T1000 (cell line): ENCODE measurements around the gene IFITM1.
"Not testable (repeated sequence)": the region's sequence is repeated elsewhere in the genome, so short reads cannot be mapped to it uniquely, and the experiment has no call there.

Experiments
- DNase-seq: peaks from one replicate; lab custom pipeline; 2025; ENCODE audit warnings: mixed read lengths; lab: John Stamatoyannopoulos, UW

Gene IFITM1

GRCh38 chr11:313787-314553 lies at the start of gene IFITM1:
Gene IFITM1 (plus strand): TSS chr11:314040. CDS start chr11:314171, 131 bp downstream.
- DNase-seq: no peak

DNA sequence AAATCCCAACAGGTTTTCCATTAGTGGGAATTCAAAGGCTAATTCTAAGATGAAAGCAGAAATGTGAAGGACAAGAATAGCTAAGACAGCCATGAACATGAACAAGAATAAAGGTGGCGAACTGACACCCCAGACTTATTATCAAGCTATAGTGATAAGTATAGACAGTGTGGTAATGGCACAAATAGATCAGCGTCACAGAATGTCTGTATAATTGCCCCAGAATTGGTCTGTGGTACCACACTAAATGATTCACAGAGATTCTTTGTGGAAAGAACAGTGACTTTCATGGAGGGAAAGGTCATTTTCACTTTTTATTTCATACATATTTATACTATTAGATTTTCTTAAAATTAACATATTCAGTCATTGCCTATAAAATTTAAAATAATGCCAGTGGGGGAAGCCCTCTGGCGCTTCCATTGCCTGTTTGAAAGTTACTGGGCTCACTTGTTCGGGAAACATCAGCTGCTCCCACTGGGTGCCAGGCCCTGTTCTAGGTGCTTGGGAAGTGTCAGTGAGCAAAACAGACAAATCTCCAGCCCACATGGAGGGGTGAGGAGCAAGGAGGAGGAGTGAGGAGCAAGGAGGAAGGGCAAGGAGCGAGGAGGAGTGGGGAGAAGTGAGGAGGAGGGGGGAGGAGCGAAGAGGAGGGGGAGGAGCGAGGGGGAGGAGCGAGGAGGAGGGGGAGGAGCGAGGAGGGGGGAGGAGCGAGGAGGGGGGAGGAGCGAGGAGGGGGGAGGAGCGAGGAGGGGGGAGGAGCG lies 47.0 kb upstream of the IFITM1 start:
- no peak for DNase-seq

DNA sequence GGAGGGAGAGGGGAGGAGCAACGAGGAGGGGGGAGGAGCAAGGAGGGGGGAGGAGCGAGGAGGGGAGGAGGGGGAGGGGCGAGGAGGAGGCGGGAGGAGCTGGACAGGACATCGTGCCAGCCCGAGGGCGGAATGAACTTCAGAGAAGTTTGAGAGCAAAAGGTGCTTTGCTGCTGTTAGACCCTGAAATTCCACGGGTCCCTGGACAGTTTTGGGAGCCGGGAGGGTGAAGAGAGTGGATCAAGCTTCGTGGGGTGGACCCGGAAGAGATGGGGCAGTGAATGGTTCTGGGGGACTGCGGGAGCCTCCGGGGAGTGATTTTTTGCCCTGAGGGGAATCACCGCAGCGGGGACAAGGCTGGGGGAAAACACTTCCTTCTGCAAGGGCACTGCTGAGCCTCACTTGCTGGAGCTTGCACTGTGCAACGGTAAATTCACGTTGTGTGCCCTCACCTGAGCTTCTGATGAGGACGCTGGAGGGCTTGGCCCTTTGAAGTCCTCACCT lies 46.3 kb upstream of the IFITM1 start:
- no peak for DNase-seq

- not testable (repeated sequence) for DNase-seq
Measured at GRCh38 chr11:268716-269145, 45.1 kb upstream of the IFITM1 start.

DNA sequence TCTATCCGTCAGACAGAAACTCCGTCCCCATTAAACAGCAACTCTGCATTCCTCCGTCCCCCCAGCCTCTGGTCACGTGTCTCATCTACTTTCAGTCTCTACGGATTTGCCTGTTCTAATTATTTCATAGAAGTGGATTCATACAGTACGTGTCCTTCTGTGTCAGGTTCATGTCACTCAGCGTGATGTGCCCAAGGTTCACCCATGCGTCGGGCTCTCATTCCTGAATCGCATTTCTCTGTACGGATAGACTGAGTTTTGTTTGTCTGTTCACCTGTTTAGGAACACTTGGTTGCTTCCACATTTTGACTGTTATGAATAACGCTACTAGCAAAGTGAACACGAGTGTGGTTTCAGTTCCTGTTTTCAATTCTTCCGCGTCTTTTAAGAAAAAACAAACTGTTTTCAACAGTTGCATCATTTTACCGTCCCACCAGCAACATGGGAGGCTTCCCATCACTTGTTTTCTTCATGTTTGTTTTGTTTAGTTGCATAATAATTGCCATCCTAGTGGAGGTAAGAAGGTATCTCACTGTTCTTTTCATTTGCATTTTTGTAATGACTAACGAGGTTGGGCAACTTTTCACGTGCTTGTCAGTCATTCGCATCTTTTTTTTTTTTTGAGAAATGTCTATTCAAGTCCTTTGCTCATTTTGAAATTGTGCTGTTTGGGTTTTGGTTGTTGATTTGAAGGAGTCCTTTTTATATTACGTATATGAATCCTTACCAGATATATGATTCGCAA lies 44.5 kb upstream of the IFITM1 start:
- DNase-seq: no peak

DNA sequence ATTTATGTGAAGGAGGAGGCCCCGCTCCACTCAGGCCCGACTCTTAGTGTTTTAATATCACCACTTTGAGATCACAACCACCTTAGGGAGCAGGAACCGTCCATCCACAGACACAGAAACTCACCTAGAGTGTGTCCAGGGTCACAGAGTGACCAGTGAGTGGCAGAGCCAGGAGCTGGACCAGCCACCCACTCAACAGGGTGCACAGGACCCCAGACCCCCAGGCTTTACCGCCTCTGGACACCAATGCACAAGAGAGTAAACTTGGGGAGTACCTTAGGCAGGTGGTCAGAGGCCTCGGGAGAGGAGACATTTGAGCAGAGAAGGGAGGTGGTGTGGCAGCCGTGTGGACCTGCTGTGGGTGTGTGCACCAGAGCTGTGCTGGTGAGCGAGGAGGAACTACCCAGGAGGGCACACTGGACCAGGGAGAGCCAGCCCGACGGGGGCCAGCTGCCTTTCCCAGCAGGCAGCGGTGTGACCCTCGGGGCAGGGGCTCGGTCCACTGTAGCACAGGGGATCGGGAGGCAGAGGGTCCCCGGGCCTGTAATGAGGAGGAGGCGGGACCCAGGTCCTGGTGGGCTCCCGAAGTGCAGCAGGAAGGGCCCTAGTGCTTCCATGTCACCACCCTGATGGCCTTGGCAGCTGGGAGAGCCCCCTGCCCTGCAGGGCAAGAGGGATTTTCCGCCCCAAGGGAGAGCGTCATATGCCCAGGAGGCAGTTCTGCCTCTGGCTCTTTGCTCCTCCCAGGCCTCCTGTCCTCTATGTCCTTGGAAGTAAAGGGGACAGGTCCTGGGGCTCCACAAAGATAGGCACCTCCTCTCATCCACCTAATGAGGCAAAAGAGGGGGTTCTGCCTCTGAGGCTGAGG lies 43.2 kb upstream of the IFITM1 start:
- no peak for DNase-seq

DNA sequence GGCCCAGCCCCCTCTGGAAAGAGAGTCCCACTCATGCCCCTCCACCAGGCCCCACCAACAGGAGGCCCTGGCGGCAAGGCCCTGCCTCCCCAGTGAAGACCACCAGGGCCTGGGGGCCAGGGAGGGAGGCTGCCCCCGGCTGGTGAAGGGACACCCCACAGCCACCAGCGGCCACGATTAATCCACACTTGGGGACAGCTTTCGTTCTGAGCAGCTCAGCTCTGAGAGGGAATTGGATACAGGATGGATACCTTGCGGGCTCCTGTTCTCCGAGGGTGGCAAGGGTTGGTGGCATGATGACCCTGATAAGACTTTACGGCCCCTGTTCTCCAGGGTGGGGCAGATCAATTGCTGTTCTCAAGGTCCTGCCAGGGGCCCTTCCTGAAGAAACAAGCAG lies 42.5 kb upstream of the IFITM1 start:
- no peak for DNase-seq

GRCh38 chr11:272195-272930 lies 41.5 kb upstream of the IFITM1 start:
- no peak for DNase-seq

DNA sequence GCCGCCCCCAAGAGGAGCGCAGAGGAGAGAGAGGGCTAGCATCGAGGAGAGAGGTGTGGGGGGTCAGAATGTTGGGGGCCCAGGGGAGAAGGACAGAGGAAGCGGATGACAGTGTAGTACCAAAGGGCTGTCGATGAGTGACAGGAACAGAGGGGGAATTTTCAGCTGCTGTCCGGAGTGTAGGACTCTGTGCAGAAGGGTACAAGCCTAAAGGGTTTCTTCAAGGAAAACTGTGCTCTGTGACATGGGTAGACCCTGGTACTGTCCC lies 41.0 kb upstream of the IFITM1 start:
- no peak for DNase-seq

GRCh38 chr11:276219-276618 lies 37.6 kb upstream of the IFITM1 start:
- no peak for DNase-seq

DNA sequence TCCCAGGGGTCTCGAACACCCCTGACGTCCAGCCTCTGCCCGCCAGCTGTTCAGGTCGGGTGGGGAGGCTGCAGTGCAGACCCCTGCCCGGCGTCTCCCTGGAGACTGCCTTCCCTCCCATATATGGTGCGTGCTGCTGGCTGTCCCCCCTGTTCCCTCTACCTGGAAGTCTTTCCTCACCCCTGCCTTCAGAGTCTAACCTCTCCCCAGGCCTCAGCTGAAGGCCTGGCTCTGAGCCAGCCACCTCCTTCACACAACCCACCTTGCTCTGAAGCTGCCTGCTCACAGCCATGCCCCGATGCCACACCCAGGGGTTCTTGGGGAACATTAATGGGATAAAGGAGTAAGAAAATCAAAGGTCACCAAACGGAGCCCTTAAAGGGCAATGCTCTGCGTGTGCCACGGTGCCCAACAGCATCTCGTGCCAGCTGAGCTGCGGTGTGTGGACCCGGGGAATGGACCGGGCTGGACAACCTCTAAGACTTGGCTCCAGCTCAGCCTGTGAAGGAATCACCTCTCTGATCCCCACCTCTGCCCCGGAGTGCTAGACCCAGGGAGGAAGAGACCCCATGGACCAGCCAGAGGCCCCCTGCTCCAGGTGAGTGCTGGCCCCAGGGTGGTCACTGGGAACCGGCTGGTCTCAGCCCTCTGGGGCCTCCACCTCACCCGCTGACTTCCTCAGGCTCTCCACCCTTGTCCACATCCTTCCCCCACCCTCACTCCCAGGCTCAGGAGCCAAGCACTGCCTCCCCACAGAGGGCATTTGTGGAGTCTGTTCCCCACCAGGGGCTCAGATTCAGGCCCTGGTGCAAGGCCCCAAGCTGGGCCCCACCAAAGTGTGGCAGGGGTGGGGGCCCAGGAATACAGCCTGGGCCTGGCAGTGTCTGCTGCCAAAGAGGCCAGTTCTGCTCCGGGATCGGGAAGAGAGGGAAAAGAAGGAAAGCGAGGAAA lies 35.6 kb upstream of the IFITM1 start, which contains the start of gene NLRP6:
NLRP6 (plus strand) TSS at position 407 of the 951 bp plus-strand sequence; CDS start at position 570, 163 bp downstream.
- DNase-seq: no peak

DNA sequence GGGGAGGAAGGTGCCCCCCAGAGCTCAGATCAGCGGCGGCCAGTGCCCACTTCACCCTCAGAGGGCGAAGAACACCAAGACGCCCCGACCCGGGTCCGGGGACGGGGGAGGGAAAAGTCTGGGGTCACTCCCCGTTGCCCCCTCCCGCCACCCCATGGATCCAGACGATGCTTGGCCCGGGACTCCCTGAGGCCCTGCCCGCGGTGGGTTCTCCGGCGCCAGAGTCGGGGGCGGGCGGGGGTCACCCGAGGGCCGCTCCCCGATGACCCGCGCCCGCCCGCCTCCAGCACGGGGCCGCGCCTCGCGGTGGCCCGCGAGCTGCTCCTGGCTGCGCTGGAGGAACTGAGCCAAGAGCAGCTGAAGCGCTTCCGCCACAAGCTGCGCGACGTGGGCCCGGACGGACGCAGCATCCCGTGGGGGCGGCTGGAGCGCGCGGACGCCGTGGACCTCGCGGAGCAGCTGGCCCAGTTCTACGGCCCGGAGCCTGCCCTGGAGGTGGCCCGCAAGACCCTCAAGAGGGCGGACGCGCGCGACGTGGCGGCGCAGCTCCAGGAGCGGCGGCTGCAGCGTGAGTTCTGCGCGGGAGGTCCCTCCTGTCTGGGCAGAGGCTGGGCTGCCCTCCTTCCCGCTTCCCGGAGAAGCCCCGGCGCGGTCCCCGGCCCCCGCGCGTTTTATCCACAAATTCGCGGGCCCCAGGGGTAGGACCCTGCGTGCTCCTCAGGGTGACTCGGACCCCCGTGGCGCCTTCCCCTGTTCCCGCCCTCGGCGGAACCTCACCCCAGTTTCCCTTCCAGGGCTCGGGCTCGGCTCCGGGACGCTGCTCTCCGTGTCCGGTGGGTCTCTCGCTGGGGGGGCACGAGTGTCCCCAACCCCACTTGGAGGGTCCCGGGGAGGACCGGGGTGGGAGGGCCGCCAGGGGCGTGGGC lies 34.5 kb upstream of the IFITM1 start:
- no peak for DNase-seq

- no peak for DNase-seq
Measured at GRCh38 chr11:279966-280705, 33.7 kb upstream of the IFITM1 start.

DNA sequence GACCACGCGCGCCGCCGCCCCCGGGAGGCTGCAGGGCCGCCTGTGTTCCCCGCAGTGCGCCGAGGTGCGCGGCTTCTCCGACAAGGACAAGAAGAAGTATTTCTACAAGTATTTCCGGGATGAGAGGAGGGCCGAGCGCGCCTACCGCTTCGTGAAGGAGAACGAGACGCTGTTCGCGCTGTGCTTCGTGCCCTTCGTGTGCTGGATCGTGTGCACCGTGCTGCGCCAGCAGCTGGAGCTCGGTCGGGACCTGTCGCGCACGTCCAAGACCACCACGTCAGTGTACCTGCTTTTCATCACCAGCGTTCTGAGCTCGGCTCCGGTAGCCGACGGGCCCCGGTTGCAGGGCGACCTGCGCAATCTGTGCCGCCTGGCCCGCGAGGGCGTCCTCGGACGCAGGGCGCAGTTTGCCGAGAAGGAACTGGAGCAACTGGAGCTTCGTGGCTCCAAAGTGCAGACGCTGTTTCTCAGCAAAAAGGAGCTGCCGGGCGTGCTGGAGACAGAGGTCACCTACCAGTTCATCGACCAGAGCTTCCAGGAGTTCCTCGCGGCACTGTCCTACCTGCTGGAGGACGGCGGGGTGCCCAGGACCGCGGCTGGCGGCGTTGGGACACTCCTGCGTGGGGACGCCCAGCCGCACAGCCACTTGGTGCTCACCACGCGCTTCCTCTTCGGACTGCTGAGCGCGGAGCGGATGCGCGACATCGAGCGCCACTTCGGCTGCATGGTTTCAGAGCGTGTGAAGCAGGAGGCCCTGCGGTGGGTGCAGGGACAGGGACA lies 32.9 kb upstream of the IFITM1 start:
- no peak for DNase-seq

GRCh38 chr11:281486-282161 lies 32.2 kb upstream of the IFITM1 start:
- DNase-seq: no peak

- no peak for DNase-seq
Measured at GRCh38 chr11:282171-282570, 31.7 kb upstream of the IFITM1 start.
